HL-60 (cell line): ENCODE measurements around the gene PRDM15.

Experiments
- CTCF ChIP-seq: IDR thresholded peaks from one replicate; pipeline ENCODE4 v1.5.1; 2011; ENCODE audit warnings: low read length, control low read depth, inconsistent platforms; ENCODE audit not compliant: insufficient read depth
- POLR2AphosphoS5 ChIP-seq: IDR thresholded peaks from 2 replicates; pipeline ENCODE4 v1.6.1; 2012; ENCODE audit warnings: low read depth

- TF ChIP-seq POLR2AphosphoS5, result no peak
- no peak for TF ChIP-seq CTCF
Measured at GRCh38 chr21:41856572-41856971, 22.6 kb downstream of the PRDM15 start.
